Measurements from ENCODE around the gene PAPLN.

Gene PAPLN

DNA sequence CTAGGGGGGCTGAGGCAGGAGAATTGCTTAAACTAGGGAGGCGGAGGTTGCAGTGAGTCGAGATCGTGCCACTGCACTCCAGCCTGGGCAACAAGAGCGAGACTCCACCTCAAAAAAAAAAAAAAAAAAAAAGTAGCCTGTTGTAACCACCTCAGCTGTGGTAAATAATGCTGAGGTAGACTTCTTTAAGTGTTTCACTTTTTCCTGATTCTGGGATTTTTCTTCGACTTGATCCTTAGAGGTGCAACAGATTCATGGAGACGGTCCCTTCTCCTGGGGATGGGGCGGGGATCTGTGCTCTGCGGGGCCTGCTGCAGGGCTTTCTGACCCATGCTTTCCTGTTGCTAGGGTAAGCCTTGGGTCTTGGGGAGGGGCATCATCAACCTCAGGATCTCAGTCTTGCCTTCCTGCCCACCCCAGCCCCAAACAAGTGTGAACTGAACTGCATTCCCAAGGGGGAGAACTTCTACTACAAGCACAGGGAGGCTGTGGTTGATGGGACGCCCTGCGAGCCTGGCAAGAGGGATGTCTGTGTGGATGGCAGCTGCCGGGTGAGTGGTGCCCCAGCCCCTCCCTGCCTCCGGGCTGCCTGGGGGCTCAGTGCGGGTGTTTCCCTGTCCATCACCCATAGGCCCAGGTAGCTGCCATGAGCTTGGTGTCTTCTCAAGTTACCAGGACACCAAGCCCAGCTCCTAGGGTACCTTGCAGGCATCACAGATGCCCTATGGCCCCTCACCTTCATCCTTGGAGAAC is 12.4 kb downstream of the PAPLN start:
- ATAC-seq = no peak
- TF ChIP-seq, protein P1, sequence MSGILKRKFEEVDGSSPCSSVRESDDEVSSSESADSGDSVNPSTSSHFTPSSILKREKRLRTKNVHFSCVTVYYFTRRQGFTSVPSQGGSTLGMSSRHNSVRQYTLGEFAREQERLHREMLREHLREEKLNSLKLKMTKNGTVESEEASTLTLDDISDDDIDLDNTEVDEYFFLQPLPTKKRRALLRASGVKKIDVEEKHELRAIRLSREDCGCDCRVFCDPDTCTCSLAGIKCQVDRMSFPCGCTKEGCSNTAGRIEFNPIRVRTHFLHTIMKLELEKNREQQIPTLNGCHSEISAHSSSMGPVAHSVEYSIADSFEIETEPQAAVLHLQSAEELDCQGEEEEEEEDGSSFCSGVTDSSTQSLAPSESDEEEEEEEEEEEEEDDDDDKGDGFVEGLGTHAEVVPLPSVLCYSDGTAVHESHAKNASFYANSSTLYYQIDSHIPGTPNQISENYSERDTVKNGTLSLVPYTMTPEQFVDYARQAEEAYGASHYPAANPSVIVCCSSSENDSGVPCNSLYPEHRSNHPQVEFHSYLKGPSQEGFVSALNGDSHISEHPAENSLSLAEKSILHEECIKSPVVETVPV (CRISPR knock-in tag; IDR thresholded peaks at IDR 0.05) = no peak
- TF ChIP-seq ZFP30 (CRISPR knock-in tag; IDR thresholded peaks at IDR 0.05) (no peak), GLIS3 (CRISPR knock-in tag; IDR thresholded peaks at IDR 0.05) (no peak), SNAI2 (CRISPR knock-in tag; IDR thresholded peaks at IDR 0.05) (no peak), ESRRG (CRISPR knock-in tag; IDR thresholded peaks at IDR 0.05) (no peak), BACH2 (CRISPR knock-in tag; IDR thresholded peaks at IDR 0.05; ENCODE audit: borderline replicate concordance) (no peak), TOX (CRISPR knock-in tag; IDR thresholded peaks at IDR 0.05; ENCODE audit: borderline replicate concordance) (no peak), CSDC2 (CRISPR knock-in tag; IDR thresholded peaks at IDR 0.05) (no peak), RARB (CRISPR knock-in tag; IDR thresholded peaks at IDR 0.05) (no peak), ZC3H10 (CRISPR knock-in tag; IDR thresholded peaks at IDR 0.05) (no peak), TCF4 (CRISPR knock-in tag; IDR thresholded peaks at IDR 0.05; ENCODE audit: borderline replicate concordance) (no peak), ZNF8 (CRISPR knock-in tag; IDR thresholded peaks at IDR 0.05) (no peak), ZNF70 (CRISPR knock-in tag; IDR thresholded peaks at IDR 0.05) (no peak), ISL1 (CRISPR knock-in tag; IDR thresholded peaks at IDR 0.05) (no peak), ZNF565 (CRISPR knock-in tag; conservative IDR thresholded peaks at IDR 0.05; ENCODE audit: low read depth) (no peak), OSR1 (CRISPR knock-in tag; IDR thresholded peaks at IDR 0.05) (no peak), ZFP3 (CRISPR knock-in tag; IDR thresholded peaks at IDR 0.05) (no peak)
- TF ChIP-seq, protein P2, sequence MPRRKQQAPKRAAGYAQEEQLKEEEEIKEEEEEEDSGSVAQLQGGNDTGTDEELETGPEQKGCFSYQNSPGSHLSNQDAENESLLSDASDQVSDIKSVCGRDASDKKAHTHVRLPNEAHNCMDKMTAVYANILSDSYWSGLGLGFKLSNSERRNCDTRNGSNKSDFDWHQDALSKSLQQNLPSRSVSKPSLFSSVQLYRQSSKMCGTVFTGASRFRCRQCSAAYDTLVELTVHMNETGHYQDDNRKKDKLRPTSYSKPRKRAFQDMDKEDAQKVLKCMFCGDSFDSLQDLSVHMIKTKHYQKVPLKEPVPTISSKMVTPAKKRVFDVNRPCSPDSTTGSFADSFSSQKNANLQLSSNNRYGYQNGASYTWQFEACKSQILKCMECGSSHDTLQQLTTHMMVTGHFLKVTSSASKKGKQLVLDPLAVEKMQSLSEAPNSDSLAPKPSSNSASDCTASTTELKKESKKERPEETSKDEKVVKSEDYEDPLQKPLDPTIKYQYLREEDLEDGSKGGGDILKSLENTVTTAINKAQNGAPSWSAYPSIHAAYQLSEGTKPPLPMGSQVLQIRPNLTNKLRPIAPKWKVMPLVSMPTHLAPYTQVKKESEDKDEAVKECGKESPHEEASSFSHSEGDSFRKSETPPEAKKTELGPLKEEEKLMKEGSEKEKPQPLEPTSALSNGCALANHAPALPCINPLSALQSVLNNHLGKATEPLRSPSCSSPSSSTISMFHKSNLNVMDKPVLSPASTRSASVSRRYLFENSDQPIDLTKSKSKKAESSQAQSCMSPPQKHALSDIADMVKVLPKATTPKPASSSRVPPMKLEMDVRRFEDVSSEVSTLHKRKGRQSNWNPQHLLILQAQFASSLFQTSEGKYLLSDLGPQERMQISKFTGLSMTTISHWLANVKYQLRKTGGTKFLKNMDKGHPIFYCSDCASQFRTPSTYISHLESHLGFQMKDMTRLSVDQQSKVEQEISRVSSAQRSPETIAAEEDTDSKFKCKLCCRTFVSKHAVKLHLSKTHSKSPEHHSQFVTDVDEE (CRISPR knock-in tag; IDR thresholded peaks at IDR 0.05) = no peak

- no peak for TF ChIP-seq TOX (CRISPR knock-in tag; IDR thresholded peaks at IDR 0.05; ENCODE audit: borderline replicate concordance)
- no peak for TF ChIP-seq RARB (CRISPR knock-in tag; IDR thresholded peaks at IDR 0.05)
- no peak for TF ChIP-seq TCF4 (CRISPR knock-in tag; IDR thresholded peaks at IDR 0.05; ENCODE audit: borderline replicate concordance)
- no peak for TF ChIP-seq ZNF565 (CRISPR knock-in tag; conservative IDR thresholded peaks at IDR 0.05; ENCODE audit: low read depth)
- no peak for TF ChIP-seq ARNTL (CRISPR knock-in tag; IDR thresholded peaks at IDR 0.05; ENCODE audit: borderline replicate concordance, low read depth)
- TF ChIP-seq, protein P3, sequence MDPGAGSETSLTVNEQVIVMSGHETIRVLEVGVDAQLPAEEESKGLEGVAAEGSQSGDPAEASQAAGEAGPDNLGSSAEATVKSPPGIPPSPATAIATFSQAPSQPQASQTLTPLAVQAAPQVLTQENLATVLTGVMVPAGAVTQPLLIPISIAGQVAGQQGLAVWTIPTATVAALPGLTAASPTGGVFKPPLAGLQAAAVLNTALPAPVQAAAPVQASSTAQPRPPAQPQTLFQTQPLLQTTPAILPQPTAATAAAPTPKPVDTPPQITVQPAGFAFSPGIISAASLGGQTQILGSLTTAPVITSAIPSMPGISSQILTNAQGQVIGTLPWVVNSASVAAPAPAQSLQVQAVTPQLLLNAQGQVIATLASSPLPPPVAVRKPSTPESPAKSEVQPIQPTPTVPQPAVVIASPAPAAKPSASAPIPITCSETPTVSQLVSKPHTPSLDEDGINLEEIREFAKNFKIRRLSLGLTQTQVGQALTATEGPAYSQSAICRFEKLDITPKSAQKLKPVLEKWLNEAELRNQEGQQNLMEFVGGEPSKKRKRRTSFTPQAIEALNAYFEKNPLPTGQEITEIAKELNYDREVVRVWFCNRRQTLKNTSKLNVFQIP (CRISPR knock-in tag; IDR thresholded peaks at IDR 0.05; ENCODE audit: borderline replicate concordance, low read depth) = no peak
- TF ChIP-seq OSR1 (CRISPR knock-in tag; IDR thresholded peaks at IDR 0.05) = no peak
- no peak for TF ChIP-seq PPARA (CRISPR knock-in tag; IDR thresholded peaks at IDR 0.05; ENCODE audit: borderline replicate concordance)
- TF ChIP-seq ZNF70 (CRISPR knock-in tag; IDR thresholded peaks at IDR 0.05) = no peak
- TF ChIP-seq ZFP30 (CRISPR knock-in tag; IDR thresholded peaks at IDR 0.05) = no peak
- TF ChIP-seq SNAI2 (CRISPR knock-in tag; IDR thresholded peaks at IDR 0.05) = no peak
- TF ChIP-seq, protein P2 (CRISPR knock-in tag; IDR thresholded peaks at IDR 0.05) = no peak
- no peak for TF ChIP-seq ZNF8 (CRISPR knock-in tag; IDR thresholded peaks at IDR 0.05)
- TF ChIP-seq BACH2 (CRISPR knock-in tag; IDR thresholded peaks at IDR 0.05; ENCODE audit: borderline replicate concordance) = no peak
- TF ChIP-seq ISL1 (CRISPR knock-in tag; IDR thresholded peaks at IDR 0.05) = no peak
- TF ChIP-seq, protein P1 (CRISPR knock-in tag; IDR thresholded peaks at IDR 0.05) = no peak
- TF ChIP-seq CSDC2 (CRISPR knock-in tag; IDR thresholded peaks at IDR 0.05) = no peak
These were observed 13.0 kb downstream of the PAPLN start for GRCh38 chr14:73250317-73250713.

More at GRCh38 chr14:73250317-73250713, 13.0 kb downstream of the PAPLN start:
- no peak for ATAC-seq

Data from SK-N-SH treated with all-trans-retinoic acid at 6 μM for 48 hours (cell line).